Cardiac atrium fibroblast (primary cell): Measurements from ENCODE around the gene CTSK. TPM values are rescaled to one million over a fixed set of nuclear protein-coding genes. Genes with fewer than 3 reads are reported as not detected.

Experiments
- total RNA-seq: library from RNA; depleted of rRNA; stranded (reverse); fragments of >200 nt; gene quantifications from 2 replicates; pipeline ENCODE4 v1.2.3, GENCODE V29; 2015

CTSK gene
- 13.8 and 18.4 TPM in 2 replicates for total RNA-seq

DNA sequence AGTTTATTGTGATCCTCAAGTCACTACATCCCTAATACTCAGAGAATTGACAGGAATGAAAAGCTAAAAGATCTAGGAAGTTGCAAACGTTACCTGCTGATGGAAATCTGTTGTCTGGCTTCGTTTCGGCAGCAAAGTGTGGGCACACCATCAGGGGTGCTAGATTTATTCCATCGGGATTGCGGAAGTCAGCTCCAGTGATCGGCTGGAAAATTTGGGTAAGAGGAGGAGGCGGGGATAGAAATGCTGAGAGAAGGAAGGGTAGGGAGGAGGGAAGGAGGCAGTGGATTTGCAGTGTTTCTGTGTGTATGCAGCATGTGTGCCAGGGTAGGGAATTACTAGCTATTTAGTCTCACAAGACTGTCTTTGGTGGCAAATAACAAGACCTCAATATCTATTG is at the start of gene CTSK:
TSS of gene CTSK (minus strand) at position 140 of the 400 bp plus-strand sequence. CDS start 1,455 bp downstream, outside the sequence.

GRCh38 chr1:150765296-150765976 is 42.6 kb downstream of the CTSK start, which contains the start of gene CTSS:
Gene CTSS (minus strand): TSS chr1:150765778. CDS start chr1:150764763, 1,015 bp downstream.

Other genes with a start within 250 kb of the CTSK start
- 224 and 236 TPM in 2 replicates for gene MCL1, start 228.7 kb downstream of the CTSK start, total RNA-seq
- 64.6 and 207 TPM in 2 replicates for gene ENSA, start 178.6 kb downstream of the CTSK start, total RNA-seq
- gene GOLPH3L, start 111.1 kb downstream of the CTSK start, total RNA-seq: 12.8 and 33.4 TPM in 2 replicates
- not detected in 2 replicates for gene HORMAD1, start 87.4 kb downstream of the CTSK start, total RNA-seq
- 2.0 and 3.1 TPM in 2 replicates for gene CTSS, start 42.5 kb downstream of the CTSK start, total RNA-seq
- 27.6 and 36.8 TPM in 2 replicates for gene ARNT, start 68.3 kb upstream of the CTSK start, total RNA-seq
- not detected in 2 replicates for gene CTXND2, start 78.9 kb upstream of the CTSK start, total RNA-seq
- gene SETDB1, start 118.1 kb upstream of the CTSK start, total RNA-seq: 17.7 and 26.5 TPM in 2 replicates
- gene CERS2, start 166.6 kb upstream of the CTSK start, total RNA-seq: 121 and 138 TPM in 2 replicates
- not detected in 2 replicates for gene ANXA9, start 174.0 kb upstream of the CTSK start, total RNA-seq
- gene MINDY1, start 198.6 kb upstream of the CTSK start, total RNA-seq: 3.8 and 10.7 TPM in 2 replicates
- gene PRUNE1, start 200.2 kb upstream of the CTSK start, total RNA-seq: 19.0 and 19.9 TPM in 2 replicates
- 0.49 TPM in 1 of 2 replicates, not detected in the other for gene BNIPL, start 228.3 kb upstream of the CTSK start, total RNA-seq
- 0.72 and 1.8 TPM in 2 replicates for gene C1orf56, start 239.5 kb upstream of the CTSK start, total RNA-seq